ENCODE results near the gene AJAP1. TPM values are rescaled to one million over a fixed set of nuclear protein-coding genes. Genes with fewer than 3 reads are reported as not detected.

AJAP1 gene
- total RNA-seq, 1 donor from 2014 or later: 0.11 TPM

GRCh38 chr1:4781646-4782045, 127.2 kb downstream of the AJAP1 start:
- intact Hi-C loops (cut with DNase I): no loop called here
- DNase-seq (ENCODE audit: low spot score): no peak

DNA sequence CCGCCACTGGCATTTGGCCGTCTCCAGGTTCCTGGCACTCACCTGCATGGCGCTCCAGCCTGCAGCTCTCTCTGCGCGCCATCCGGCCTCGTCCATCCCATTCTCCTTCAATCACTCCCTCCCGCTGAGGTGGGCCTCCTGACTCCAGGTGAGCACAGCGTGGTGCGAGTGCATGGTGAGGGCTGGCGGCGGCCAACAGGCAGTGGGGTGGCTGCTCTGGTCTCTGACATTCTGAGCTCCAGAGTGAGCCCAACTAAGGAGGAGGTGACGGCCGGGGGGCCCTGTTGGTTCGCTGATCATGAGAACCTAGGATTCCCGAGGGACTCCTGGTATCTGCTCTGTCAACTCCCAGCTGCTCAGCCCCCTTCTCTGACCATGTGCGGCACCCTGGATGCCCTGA, 130.4 kb downstream of the AJAP1 start:
- intact Hi-C loops (cut with DNase I): no loop called here
- no peak for DNase-seq (ENCODE audit: low spot score)

- intact Hi-C loops (cut with DNase I): no loop called here
- DNase-seq (ENCODE audit: low spot score): no peak
Observed at GRCh38 chr1:4786055-4786454, 131.6 kb downstream of the AJAP1 start.

DNA sequence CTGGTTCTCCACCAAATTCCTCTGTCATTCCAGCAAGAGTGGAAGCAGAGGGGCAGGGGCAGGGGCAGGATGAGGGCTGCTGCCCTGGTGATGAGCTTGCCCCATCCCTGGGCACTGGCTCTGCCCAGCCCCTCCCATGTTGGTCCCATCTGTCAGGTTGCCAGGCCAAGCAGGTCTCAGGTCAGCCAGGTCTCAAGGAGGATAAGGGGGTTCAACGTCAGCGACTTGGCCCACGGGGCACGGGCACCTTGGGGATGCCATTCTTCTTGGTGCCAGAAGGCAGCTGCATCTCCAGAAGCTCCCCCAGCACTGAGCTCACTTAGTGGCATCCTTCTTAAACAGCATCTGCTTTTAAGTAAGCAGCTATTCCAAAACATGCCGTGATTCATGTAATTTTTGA, 133.1 kb downstream of the AJAP1 start:
- intact Hi-C loops (cut with DNase I): no loop called here
- no peak for DNase-seq (ENCODE audit: low spot score)

DNA sequence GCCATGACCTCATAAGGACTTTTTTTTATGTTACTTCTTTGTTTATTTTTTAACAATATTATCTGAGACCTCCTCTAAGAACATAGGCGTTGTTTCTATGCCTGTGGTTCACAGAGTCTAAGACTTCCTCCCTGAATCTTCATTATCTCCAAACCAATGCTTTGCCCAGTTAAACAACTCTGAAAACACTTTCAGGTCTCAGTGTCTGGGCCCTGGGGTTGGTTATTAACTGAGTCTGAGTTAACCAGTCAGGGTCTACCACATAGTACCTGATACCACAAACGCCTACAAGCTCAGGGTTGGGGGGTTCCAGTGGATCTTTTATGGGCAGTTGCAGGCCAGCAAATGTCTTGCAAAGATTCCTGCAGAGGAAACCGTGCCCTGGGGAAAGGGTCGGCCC, 138.2 kb downstream of the AJAP1 start:
- intact Hi-C loops (cut with DNase I): no loop called here
- no peak for DNase-seq (ENCODE audit: low spot score)

DNA sequence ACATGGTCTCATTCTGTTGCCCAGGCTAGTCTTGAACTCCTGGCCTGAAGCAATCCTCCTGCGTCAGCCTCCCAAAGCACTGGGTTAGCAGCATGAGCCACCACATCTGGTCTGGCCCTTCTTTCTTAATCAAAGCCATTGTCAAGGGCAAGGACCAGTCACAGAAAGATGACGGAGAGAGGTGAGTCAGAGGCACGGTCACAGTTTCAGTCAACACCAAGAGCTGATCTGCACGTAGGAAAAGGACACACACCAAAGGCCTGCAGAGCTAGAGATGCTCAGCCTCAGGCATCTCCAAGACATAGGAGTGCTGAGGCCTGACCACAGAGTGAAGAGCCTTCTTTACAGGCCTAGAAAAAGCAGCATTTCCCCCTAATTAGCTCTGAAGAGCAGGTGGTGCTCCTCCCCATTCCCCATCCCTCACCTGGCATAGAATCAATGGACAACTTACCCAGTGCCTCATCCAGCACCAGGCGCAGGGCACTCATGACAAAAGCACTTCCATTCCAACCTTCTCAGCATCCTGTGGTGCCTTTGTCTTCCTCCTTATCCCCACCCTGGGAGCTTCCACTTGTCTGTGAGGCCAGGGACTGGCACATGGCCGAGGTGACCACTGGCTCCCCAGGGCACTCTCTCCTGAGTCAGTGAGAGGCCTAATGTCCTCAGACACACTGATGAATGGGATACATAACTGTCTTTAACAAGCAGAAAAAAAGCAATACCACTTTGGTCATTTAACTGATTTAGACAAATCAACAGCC, 139.8 kb downstream of the AJAP1 start:
- DNase-seq (ENCODE audit: low spot score): no peak
- intact Hi-C loops (cut with DNase I): no loop called here

- no peak for DNase-seq (ENCODE audit: low spot score)
- intact Hi-C loops (cut with DNase I): no loop called here
Observed at GRCh38 chr1:4796161-4797015, 142.0 kb downstream of the AJAP1 start.

- DNase-seq (ENCODE audit: low spot score): no peak
- intact Hi-C loops (cut with DNase I): no loop called here
Observed at GRCh38 chr1:4797016-4797410, 142.6 kb downstream of the AJAP1 start.

- DNase-seq (ENCODE audit: low spot score): no peak
- intact Hi-C loops (cut with DNase I): no loop called here
Observed at GRCh38 chr1:4797429-4797828, 143.0 kb downstream of the AJAP1 start.

DNA sequence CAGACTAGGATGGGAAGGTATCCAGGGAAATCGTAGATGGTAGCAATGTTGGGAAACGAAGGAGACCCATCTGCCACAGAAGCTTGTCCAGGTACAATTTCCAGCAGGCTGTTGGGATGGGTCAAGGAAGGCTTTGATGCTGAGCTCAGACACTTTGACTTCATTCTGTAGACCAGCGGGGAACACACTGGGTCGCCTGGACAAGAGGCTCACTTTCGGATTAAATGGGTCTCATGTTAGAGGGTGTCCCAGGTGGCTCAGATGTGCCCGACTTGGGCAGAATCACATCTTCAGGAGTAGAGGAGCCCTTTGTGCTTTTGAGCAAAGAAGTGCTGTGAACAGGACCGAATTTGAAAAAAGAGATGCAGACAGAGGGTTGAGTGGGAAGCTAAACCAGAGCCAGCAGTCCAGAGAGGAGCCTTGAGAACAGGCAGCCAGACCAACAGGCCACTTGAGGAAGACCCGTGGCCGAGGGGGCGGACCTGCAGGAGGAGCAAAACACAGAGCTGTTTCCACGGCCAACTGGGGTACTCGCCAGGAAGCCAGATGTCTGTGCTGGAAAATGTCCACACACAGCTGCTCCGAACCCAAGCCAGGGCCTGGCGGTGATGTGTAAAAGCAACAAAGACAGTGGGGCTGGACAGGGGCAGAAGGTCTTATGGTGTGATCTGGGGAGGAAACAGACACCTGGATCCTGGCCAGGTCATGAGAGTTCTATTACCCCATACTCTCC, 146.9 kb downstream of the AJAP1 start:
- DNase-seq (ENCODE audit: low spot score): peak; percentile 80
- intact Hi-C loops (cut with DNase I): no loop called here

DNA sequence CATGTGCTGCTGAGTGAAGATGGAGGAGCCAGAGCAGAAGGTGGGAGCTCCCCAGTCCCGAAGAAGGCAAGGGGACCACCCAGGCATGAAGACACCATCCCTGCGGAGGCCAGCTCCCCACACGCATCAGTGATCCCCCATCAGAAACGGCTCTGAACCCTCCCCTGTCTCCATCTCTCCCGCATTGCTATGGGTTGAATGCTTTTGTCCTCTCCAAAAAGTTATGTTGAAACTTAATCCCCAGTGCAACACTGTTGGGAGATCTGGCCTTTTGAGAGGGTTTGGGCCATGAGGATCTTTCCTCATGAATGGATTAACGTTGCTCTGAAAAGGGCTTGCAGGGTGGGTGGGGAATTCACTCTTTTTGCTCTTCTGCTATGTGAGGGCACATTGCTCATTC, 147.6 kb downstream of the AJAP1 start:
- DNase-seq (ENCODE audit: low spot score): no peak
- intact Hi-C loops (cut with DNase I): no loop called here

DNA sequence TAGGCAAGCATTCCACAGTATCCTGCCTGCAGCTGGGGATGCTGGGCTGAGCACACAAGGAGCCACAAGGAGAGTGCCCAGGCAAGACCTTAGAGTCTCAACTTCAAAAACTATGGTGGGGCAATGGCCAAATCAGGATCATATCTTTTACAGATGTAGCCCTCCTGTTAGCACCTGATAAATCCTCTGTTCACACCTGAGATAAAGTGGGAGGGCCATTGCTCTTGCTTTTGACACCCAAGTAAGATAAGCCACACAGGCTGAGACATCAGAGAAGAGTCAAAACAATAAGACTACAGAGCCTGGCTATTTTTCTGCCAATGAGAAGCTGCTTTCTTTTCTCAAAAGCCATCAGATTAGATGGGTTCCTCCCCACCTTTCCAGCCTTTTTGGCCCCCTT, 148.9 kb downstream of the AJAP1 start:
- intact Hi-C loops (cut with DNase I): no loop called here
- no peak for DNase-seq (ENCODE audit: low spot score)

DNA sequence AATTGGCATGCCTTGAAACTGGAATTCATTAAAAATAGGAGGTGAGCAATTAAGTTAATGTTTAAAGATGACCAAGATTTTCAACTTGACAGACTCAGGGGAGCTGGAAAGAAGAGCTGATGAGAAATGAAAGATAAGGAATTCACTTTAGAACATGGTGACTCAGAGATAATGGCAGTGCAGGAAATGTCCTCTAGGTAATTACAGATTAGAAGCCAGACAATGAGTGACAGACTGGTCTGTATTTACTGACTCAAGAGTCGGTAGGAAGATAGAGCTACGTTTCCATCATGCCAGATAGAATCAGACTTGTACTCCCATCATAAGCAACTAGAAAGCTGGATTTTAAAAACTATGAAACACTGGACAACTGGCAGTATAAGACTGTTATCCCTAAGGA, 151.6 kb downstream of the AJAP1 start:
- intact Hi-C loops (cut with DNase I): no loop called here
- no peak for DNase-seq (ENCODE audit: low spot score)

DNA sequence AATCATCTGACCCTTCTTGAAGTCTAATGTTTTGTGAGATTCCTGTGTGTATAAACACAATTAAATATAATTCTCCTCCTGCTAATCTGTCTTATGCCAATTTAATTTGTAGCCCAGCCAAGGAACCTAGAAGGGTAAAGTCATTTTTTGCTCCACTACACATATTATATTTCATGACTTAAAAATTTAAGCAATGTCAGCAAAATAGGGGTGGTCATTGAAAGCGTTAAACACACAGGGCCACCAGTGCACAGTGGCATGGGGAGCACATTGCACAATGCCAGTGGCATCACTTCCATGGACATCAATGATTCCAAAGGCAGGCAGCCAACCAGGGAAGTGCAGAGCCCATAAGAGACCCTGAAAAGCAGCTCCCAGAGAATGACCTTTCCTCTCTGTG, 166.1 kb downstream of the AJAP1 start:
- intact Hi-C loops (cut with DNase I): no loop called here
- DNase-seq (ENCODE audit: low spot score): no peak

DNA sequence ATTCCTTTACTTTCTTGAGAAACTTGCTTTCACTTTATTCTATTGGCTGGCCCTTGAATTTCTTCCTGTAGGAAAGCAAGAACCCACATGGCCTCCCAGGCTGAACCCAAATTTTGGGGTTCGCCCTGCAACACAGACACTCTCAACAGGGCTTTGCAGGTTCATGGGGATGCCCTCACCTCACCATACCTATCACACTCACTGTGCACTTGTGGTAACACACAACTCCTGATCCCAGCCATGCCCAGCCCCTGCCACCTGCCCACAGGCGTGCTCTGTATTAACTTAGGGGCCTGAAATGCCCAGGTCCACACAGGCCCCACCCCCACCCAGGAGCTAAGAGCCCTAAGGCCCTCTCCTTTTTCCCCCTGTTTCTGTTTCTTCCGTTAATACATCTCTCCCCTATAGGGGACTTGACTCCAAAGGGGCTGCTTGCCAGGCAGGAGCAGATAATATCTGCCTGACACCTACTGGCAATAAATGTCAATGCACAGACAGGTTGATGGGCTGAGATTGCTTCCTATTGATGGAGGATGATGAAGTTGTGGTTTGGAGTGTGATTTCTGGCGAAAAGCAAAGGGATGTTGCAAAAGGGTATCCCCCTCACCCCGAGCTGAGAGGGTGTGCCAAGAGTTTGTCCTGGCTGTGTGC, 171.5 kb downstream of the AJAP1 start:
- no peak for DNase-seq (ENCODE audit: low spot score)
- intact Hi-C loops (cut with DNase I): no loop called here

DNA sequence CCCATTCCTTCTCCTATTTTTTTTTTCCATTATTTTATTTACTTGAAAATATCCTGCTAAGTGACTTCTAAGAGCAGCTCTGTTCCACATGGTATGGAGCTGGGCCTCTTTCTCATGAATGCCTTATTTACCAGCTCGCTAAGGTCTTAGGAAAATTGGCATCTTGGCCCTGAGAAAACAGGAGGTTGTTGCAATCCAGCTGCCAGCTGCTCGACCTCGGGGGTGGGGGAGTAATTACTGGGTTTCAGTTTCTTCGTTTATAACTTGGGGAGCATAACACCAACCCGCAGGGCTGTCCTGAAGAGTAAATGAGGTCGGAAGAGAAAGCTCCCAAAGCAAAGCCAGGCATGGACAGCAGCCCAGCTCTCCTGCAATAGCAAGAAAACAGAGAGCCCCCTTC, 176.3 kb downstream of the AJAP1 start:
- intact Hi-C loops (cut with DNase I): no loop called here
- DNase-seq (ENCODE audit: low spot score): no peak

GRCh38 chr1:4836574-4836973, 182.2 kb downstream of the AJAP1 start:
- intact Hi-C loops (cut with DNase I): no loop called here
- no peak for DNase-seq (ENCODE audit: low spot score)

DNA sequence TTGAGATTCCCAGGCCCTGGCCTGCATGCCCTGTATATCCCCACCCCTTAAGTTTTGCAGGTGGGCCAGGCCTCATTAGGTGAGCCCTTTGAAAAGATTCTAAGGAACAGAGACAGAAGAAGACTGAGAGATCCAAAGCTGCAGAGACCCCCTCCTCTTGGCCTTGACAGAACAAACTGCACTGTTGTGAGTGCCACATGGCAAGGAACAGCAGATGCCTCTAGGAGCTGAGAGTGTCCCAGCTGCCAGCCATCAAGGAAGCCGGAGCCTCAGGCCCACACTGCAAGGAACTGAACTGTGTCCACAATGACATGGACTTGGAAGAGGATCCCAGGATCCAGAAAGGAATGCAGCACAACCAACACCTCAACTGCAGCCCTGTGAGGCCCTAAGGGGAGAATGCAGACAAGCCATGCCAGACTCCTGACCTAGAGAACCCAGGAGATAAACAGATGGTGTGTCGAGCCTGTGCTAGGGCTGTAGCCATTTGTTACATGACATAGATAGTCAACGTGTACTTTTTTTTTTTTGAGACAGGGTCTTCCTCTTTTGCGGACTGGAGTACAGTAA, 182.7 kb downstream of the AJAP1 start:
- DNase-seq (ENCODE audit: low spot score): no peak
- intact Hi-C loops (cut with DNase I): no loop called here

GRCh38 chr1:4837752-4838151, 183.3 kb downstream of the AJAP1 start:
- DNase-seq (ENCODE audit: low spot score): no peak
- intact Hi-C loops (cut with DNase I): no loop called here

GRCh38 chr1:4838231-4838630, 183.8 kb downstream of the AJAP1 start:
- intact Hi-C loops (cut with DNase I): no loop called here
- DNase-seq (ENCODE audit: low spot score): no peak

All from cardiac septum (tissue), 1 donor.